ENCODE data around the gene SLC1A5.

SLC1A5 gene

DNA sequence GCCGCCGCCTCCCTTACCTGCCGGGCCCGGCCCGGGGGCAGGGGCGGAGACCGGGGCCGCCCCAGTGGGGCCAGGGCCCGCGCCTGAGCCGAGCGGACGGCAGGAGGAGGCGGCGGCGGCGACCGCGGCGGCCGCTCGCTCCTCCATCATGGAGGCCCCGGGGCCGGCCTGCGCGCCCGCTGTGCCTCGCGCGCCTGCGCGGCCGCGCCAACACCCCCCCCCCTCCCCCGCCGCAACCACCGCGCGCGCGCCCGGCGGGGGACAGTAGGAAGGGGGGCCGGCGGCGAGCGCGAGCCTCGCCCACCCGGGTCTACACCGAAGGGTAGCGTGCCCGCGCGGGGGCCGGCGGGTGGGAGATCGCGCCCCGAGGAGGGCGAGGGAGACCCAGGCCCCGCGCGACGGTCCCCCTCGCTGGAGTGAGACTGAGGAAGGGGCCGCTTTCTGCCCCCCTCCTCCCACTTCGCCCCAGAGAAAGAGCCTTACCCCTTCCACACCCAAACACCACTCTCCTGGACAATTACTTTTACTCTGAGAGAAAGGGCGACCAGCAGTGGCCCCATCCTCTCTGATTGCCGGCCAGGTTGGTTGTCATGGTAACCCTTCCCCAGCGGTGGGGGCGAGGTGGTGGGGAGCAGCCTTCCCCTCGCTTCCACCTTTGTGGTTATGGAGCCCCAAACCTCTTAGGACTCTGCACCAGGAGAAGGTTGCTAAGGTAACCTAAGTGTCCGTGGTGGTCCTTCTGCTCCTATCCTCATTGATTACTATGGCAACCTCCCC is 41.9 kb downstream of the SLC1A5 start, which contains the start of gene STRN4:
Gene STRN4 (minus strand): TSS at position 170 of the 777 bp plus-strand sequence. CDS start 20 bp downstream, at position 150.
- Histone ChIP-seq H3K9me3 (ENCODE audit: control insufficient read depth, insufficient read depth, low read length) (no peaks in the 10 kb centered on the region), H3K36me3 (ENCODE audit: insufficient read depth, low read length) (peaks cover 4% of the 10 kb centered on the region; the same call in 1 of the 2 replicates), H3K9ac (ENCODE audit: low read depth, low read length) (peak within 1 kb of the TSS; percentile 91), H3K4me1 (ENCODE audit: insufficient read depth, low read length) (peaks cover 8% of the 10 kb centered on the region; the same call in 1 of the 2 replicates)

- H3K9me3 ChIP-seq (ENCODE audit: control insufficient read depth, insufficient read depth, low read length), result no peaks in the 10 kb centered on the region
- H3K36me3 ChIP-seq (ENCODE audit: insufficient read depth, low read length), result peaks cover under 1% of the 10 kb centered on the region; the same call in 1 of the 2 replicates
- peaks cover 8% of the 10 kb centered on the region; the same call in 1 of the 2 replicates for H3K4me1 ChIP-seq (ENCODE audit: insufficient read depth, low read length)
- H3K9ac ChIP-seq (ENCODE audit: low read depth, low read length), result peak within 1 kb of the TSS; percentile 91
Measured at GRCh38 chr19:46745521-46746280, 42.7 kb downstream of the SLC1A5 start, which contains the start of gene FKRP. Gene FKRP, plus strand, starts transcription at chr19:46746057. Its CDS starts 9,394 bp downstream, at chr19:46755451.

GRCh38 chr19:46745030-46745429 is 43.4 kb downstream of the SLC1A5 start:
- peak overlapping the region; percentile 91 for H3K9ac ChIP-seq (ENCODE audit: low read depth, low read length)
- H3K4me1 ChIP-seq (ENCODE audit: insufficient read depth, low read length), result peaks cover 8% of the 10 kb centered on the region; the same call in 1 of the 2 replicates
- no peaks in the 10 kb centered on the region for H3K36me3 ChIP-seq (ENCODE audit: insufficient read depth, low read length)
- H3K9me3 ChIP-seq (ENCODE audit: control insufficient read depth, insufficient read depth, low read length), result no peaks in the 10 kb centered on the region

- no peak overlapping the region for H3K9ac ChIP-seq (ENCODE audit: low read depth, low read length)
- no peaks in the 10 kb centered on the region for H3K9me3 ChIP-seq (ENCODE audit: control insufficient read depth, insufficient read depth, low read length)
- no peaks in the 10 kb centered on the region for H3K36me3 ChIP-seq (ENCODE audit: insufficient read depth, low read length)
- H3K4me1 ChIP-seq (ENCODE audit: insufficient read depth, low read length), result peaks cover 8% of the 10 kb centered on the region; the same call in 1 of the 2 replicates
Measured at GRCh38 chr19:46744005-46744691, 44.2 kb downstream of the SLC1A5 start.

DNA sequence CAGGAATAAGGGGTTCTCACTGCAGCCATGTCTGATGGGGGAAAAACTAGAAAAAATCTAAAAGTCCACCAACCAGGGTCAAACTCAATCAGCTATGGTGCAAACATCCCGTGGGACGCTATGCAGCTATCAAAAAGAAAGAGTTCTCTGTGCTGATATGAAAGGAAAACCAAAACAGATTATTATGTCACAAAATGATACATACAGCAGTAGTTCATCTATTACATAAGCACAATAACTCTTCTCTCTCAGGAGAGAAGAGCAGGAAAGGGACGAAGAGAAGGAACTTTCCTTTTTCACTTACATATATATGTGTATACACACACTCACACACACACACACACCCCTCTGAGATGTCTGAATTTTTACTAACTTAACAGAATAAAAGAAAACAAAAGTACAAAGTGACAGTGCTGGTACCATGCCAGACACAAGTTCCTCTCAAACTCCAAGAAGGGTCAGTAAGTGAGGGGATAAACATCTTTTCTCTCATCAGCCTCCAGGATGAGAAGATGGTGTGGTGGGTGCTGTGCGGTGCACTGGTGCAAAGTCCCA is 45.4 kb downstream of the SLC1A5 start:
- H3K36me3 ChIP-seq (ENCODE audit: insufficient read depth, low read length), result peaks cover 4% of the 10 kb centered on the region; the same call in 1 of the 2 replicates
- H3K9ac ChIP-seq (ENCODE audit: low read depth, low read length), result no peak overlapping the region
- no peaks in the 10 kb centered on the region for H3K9me3 ChIP-seq (ENCODE audit: control insufficient read depth, insufficient read depth, low read length)
- peaks cover 8% of the 10 kb centered on the region; the same call in 1 of the 2 replicates for H3K4me1 ChIP-seq (ENCODE audit: insufficient read depth, low read length)

DNA sequence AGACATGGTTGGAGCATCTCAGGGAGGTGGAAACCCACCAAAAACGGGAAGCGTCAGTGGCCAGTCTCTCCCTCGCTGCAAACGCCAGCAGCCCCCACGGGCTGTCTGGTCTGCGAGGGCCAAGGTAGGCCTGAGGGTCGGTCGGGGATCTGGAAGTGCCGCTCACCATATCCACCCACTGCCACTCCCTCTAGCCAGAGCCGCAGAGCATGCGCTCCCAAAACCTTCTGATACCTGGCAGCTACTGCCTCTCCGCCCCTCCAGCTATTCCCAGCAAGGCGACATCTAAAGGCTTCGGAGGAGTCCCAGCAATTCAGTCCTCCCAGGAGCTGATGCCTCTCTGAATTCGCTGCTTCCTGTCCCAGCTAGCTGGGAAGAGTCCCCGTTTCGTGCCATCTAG is 46.9 kb downstream of the SLC1A5 start:
- Histone ChIP-seq H3K4me1 (ENCODE audit: insufficient read depth, low read length) (peaks cover 8% of the 10 kb centered on the region; the same call in 1 of the 2 replicates), H3K36me3 (ENCODE audit: insufficient read depth, low read length) (peaks cover 4% of the 10 kb centered on the region; the same call in 1 of the 2 replicates), H3K9me3 (ENCODE audit: control insufficient read depth, insufficient read depth, low read length) (no peaks in the 10 kb centered on the region), H3K9ac (ENCODE audit: low read depth, low read length) (no peak overlapping the region)

DNA sequence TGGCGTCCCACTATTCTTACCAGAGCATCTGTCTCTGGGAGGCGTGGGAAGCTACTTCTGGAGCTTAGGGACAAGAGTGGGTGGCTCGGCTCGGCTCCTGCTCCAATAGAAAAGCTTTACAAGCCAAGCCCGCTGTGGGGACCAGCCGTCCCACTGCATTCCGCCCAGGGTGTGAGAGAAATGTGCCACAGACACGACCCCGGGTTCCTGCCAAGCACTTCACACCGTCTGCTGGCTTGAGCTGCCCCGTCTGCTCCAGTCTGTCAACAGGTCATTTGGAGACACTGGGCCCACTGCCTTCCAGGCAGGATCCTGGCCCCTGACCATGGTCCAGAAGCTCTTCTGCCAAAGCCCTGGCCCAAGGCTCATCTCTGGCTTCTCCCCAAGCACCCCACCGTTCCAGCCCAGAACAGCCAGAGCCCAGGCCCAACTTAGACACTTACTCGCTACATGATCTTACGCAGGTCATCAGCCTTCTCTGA is 49.1 kb downstream of the SLC1A5 start:
- Histone ChIP-seq H3K4me1 (ENCODE audit: insufficient read depth, low read length) (peaks cover 8% of the 10 kb centered on the region; the same call in 1 of the 2 replicates), H3K9me3 (ENCODE audit: control insufficient read depth, insufficient read depth, low read length) (no peaks in the 10 kb centered on the region), H3K36me3 (ENCODE audit: insufficient read depth, low read length) (peaks cover 4% of the 10 kb centered on the region; the same call in 1 of the 2 replicates), H3K9ac (ENCODE audit: low read depth, low read length) (no peak overlapping the region)

GRCh38 chr19:46737761-46738171 is 50.6 kb downstream of the SLC1A5 start:
- Histone ChIP-seq H3K4me1 (ENCODE audit: insufficient read depth, low read length) (peaks cover 8% of the 10 kb centered on the region; the same call in 1 of the 2 replicates), H3K9me3 (ENCODE audit: control insufficient read depth, insufficient read depth, low read length) (no peaks in the 10 kb centered on the region), H3K9ac (ENCODE audit: low read depth, low read length) (no peak overlapping the region), H3K36me3 (ENCODE audit: insufficient read depth, low read length) (peaks cover 8% of the 10 kb centered on the region)

DNA sequence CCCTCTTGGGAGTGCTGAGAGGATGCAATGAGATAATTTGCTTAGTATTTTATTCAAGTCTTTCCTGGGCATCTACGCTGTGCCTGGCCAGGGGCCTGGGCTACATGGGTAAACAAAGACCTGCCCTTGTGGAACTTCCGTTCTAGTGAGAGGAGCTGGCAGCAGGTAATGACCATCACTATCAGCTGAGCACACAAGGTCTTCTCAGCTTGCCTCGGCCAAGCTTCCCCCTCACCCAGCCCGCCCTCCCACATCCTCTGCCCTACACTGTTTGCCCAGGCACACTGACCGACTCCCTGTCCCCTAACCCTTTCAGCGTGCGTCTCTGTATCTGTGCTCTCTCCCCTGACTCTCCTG is 51.1 kb downstream of the SLC1A5 start:
- Histone ChIP-seq H3K9ac (ENCODE audit: low read depth, low read length) (no peak overlapping the region), H3K9me3 (ENCODE audit: control insufficient read depth, insufficient read depth, low read length) (no peaks in the 10 kb centered on the region), H3K36me3 (ENCODE audit: insufficient read depth, low read length) (peaks cover 8% of the 10 kb centered on the region), H3K4me1 (ENCODE audit: insufficient read depth, low read length) (peaks cover 8% of the 10 kb centered on the region; the same call in 1 of the 2 replicates)

DNA sequence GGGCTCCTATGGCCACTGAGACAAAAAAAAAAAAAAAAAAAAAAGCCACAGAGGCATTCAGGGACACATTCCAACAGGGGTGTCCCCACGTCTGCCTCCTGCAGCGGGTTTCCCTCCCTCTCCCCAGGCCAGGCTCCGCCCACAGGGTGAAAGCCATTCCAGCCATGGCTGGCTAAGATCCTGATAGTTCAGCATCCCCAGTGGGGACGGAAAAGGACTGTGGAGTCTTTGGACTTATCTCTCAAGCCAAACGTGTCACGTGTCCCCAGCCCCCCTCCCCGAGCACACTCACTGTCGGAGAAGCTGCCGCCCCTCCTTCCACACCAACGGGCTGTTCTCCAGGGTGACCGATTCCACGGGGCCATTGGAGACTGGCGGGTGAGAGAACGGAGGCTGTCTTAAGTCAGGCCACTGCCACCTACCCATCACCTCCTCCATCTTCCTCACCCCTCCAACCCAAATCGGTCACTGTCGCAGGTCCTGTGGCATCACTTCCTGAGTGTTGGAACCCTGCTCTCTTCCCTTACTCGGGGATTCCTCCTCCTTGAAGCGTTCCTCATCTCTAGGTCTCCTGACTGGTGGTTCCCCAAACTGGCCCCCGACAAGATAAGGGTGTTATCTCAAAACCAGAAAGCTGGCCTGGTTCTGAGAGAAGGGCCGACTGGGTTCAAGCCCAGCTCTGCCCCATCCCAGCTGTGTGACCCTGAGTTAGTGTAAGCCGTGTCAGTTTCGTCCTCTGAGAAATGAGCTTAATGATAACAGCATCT is 51.7 kb downstream of the SLC1A5 start:
- H3K9ac ChIP-seq (ENCODE audit: low read depth, low read length), result no peak overlapping the region
- H3K9me3 ChIP-seq (ENCODE audit: control insufficient read depth, insufficient read depth, low read length), result no peaks in the 10 kb centered on the region
- peaks cover 3% of the 10 kb centered on the region; the same call in 1 of the 2 replicates for H3K4me1 ChIP-seq (ENCODE audit: insufficient read depth, low read length)
- H3K36me3 ChIP-seq (ENCODE audit: insufficient read depth, low read length), result peaks cover 8% of the 10 kb centered on the region

DNA sequence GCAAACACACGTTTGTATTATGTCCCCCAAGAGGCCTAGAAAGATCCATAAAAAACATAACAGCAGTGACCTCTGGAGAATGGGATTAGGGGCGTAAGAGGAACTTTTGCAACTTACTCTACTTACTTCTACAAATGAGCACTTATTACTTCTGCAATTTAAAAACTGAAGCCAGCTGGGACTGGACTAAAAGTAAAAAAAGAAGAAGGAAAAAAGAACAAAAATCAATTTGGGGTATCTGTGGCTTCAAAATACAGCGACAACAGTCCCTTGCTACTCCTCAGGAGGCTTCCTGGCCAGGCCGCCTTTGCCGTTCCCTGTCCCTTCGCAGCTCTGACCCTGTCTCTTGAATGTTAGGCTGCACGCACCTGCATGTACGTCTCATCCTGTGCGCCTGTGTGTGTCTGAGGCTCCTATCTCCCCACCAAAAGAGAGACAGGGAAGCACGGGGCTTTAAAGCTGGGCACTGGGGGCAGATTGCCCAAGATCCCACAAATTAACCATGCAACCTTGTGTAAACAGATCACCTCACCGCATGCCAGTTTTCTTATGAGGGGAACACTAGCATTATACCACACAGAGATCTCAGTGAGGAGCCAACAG is 54.6 kb downstream of the SLC1A5 start:
- Histone ChIP-seq H3K9ac (ENCODE audit: low read depth, low read length) (no peak overlapping the region), H3K9me3 (ENCODE audit: control insufficient read depth, insufficient read depth, low read length) (no peaks in the 10 kb centered on the region), H3K36me3 (ENCODE audit: insufficient read depth, low read length) (peaks cover 8% of the 10 kb centered on the region), H3K4me1 (ENCODE audit: insufficient read depth, low read length) (peaks cover 3% of the 10 kb centered on the region; the same call in 1 of the 2 replicates)

DNA sequence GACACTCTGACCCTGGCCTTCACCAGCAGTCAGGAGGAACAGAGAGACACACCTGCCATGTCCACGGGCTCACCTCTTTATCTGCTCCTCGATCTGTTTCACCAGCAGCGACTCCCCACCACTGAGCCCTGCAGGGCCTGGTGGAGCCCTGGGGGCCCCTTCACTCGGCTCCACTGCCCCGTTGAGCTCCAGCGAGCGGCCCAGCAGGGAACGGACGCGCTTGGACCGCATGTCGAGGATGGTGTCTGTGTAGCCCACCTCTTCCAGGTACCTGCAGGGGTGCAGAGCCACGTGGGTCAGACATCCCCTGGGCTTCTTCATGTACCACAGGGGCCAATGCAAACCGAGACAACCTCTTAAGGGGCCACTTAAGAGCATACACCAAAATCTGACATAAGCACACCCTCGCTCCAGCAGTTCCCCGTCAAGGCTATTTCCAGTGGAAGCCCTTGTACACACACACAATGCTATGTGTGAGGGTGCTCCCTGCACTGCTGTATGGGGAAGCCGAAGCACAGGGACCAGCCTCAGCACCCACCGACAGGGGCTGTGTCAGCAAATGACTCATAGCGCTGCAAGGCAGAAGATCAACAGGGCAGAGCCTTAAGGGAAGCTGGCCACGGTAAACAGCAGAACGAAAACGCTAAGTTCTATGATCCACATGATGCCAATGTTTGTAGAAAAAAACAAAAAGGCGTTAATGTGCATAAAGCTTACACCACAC is 55.3 kb downstream of the SLC1A5 start:
- Histone ChIP-seq H3K9me3 (ENCODE audit: control insufficient read depth, insufficient read depth, low read length) (no peaks in the 10 kb centered on the region), H3K4me1 (ENCODE audit: insufficient read depth, low read length) (peaks cover 3% of the 10 kb centered on the region; the same call in 1 of the 2 replicates), H3K36me3 (ENCODE audit: insufficient read depth, low read length) (peaks cover 4% of the 10 kb centered on the region), H3K9ac (ENCODE audit: low read depth, low read length) (no peak overlapping the region)
